Activated T-cell treated with anti-CD3 and anti-CD28 coated beads for 24 hours (primary cell): ENCODE results near the gene PXT1.
"Not testable (repeated sequence)": the region's sequence is repeated elsewhere in the genome, so short reads cannot be mapped to it uniquely, and the experiment has no call there.

Experiments
- DNase-seq: peaks from one replicate; pipeline ENCODE4 v3.0.0-alpha.2; 2020; ENCODE audit warnings: low read depth

Gene PXT1

GRCh38 chr6:36443471-36444428, 1.1 kb upstream of the PXT1 start:
- no peak for DNase-seq

GRCh38 chr6:36442103-36442670, 467 bp downstream of the PXT1 start:
- no peak for DNase-seq

- peak; percentile 81 for DNase-seq
Measured at GRCh38 chr6:36441307-36441894, 1.3 kb downstream of the PXT1 start.

GRCh38 chr6:36436466-36436865, 6.2 kb downstream of the PXT1 start:
- no peak for DNase-seq

GRCh38 chr6:36432151-36432671, 10.4 kb downstream of the PXT1 start:
- no peak for DNase-seq

GRCh38 chr6:36431197-36431596, 11.5 kb downstream of the PXT1 start:
- DNase-seq: no peak

GRCh38 chr6:36430351-36430750, 12.3 kb downstream of the PXT1 start:
- DNase-seq: no peak

GRCh38 chr6:36428911-36429310, 13.7 kb downstream of the PXT1 start:
- no peak for DNase-seq

GRCh38 chr6:36426622-36427021, 16.0 kb downstream of the PXT1 start:
- no peak for DNase-seq

- peak; percentile 98 for DNase-seq
Measured at GRCh38 chr6:36423101-36423824, 19.4 kb downstream of the PXT1 start.

- no peak for DNase-seq
Measured at GRCh38 chr6:36422714-36423100, 19.9 kb downstream of the PXT1 start.

- DNase-seq: no peak
Measured at GRCh38 chr6:36419310-36419709, 23.3 kb downstream of the PXT1 start.

GRCh38 chr6:36418558-36418957, 24.1 kb downstream of the PXT1 start:
- DNase-seq: no peak

- DNase-seq: no peak
Measured at GRCh38 chr6:36414481-36414880, 28.2 kb downstream of the PXT1 start.

- no peak for DNase-seq
Measured at GRCh38 chr6:36413489-36414480, 28.9 kb downstream of the PXT1 start.

- not testable (repeated sequence) for DNase-seq
Measured at GRCh38 chr6:36409718-36410117, 32.9 kb downstream of the PXT1 start.

GRCh38 chr6:36404164-36404563, 38.5 kb downstream of the PXT1 start:
- no peak for DNase-seq

- DNase-seq: no peak
Measured at GRCh38 chr6:36402481-36402880, 40.2 kb downstream of the PXT1 start.

GRCh38 chr6:36399970-36400369, 42.7 kb downstream of the PXT1 start:
- DNase-seq: no peak

- no peak for DNase-seq
Measured at GRCh38 chr6:36392621-36393020, 50.0 kb downstream of the PXT1 start.

- no peak for DNase-seq
Measured at GRCh38 chr6:36389353-36389752, 53.3 kb downstream of the PXT1 start.
